Measurements from ENCODE around the gene PFDN2.
A peak's percentile ranks its signal among the peaks of the same experiment; 100 is the strongest.

Gene PFDN2

DNA sequence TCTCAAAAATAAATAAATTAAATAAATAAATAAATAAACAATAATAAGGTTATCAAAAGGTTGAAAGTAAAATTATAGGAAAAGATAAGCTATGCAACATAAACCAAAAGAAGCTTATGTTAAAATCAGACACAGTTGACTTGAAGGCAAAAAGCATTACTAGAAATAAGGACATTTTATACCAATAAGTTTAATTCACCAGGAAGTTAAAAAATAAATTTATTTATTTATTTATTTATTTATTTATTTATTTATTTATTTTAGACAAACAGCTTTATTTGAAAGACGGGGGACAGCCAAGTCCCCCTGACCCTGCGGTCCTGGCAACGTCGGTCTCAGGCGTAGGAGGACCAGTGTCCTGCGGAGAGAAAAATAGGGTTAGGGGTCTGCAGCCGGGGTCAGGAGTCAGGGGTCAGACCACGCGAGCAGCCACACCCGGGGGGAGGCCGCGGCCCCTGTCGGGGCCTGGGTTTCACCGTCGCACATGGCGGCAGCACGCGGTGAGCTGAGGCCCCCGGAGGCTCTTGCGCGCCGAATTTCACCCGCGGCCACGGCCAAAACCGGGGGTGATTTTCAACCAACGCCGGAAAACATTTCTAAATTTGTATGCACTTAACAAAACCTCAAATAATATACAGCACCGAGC lies 23.0 kb upstream of the PFDN2 start:
- TF ChIP-seq EZH2phosphoT487 (IDR thresholded peaks at IDR 0.05; ENCODE audit: low read length) (no peak), EZH2 (optimal IDR thresholded peaks at IDR 0.05; ENCODE audit: low read depth, low read length) (no peak)
- TF ChIP-seq, protein P1, sequence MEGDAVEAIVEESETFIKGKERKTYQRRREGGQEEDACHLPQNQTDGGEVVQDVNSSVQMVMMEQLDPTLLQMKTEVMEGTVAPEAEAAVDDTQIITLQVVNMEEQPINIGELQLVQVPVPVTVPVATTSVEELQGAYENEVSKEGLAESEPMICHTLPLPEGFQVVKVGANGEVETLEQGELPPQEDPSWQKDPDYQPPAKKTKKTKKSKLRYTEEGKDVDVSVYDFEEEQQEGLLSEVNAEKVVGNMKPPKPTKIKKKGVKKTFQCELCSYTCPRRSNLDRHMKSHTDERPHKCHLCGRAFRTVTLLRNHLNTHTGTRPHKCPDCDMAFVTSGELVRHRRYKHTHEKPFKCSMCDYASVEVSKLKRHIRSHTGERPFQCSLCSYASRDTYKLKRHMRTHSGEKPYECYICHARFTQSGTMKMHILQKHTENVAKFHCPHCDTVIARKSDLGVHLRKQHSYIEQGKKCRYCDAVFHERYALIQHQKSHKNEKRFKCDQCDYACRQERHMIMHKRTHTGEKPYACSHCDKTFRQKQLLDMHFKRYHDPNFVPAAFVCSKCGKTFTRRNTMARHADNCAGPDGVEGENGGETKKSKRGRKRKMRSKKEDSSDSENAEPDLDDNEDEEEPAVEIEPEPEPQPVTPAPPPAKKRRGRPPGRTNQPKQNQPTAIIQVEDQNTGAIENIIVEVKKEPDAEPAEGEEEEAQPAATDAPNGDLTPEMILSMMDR (IDR thresholded peaks at IDR 0.05; ENCODE audit: low read length) = no peak
- DNase-seq = no peak
- H3K9me2 ChIP-seq (replicated peaks; ENCODE audit: insufficient read depth, low read length) = no peaks in the 10 kb centered on the region
- H3K27me3 ChIP-seq (replicated peaks; ENCODE audit: insufficient read depth, low read length) = no peaks in the 10 kb centered on the region
- no peak overlapping the region for H3K4me3 ChIP-seq (ENCODE audit: low read length)
- no peak overlapping the region for H3K27ac ChIP-seq (ENCODE audit: low read length)
- H3K79me2 ChIP-seq (ENCODE audit: low read length) = 0 out of 2 replicates have a peak, but pooled peaks cover 7% of the 10 kb centered on the region
- no peak overlapping the region for H3K4me2 ChIP-seq (ENCODE audit: low read depth, low read length)
- H3K36me3 ChIP-seq (replicated peaks; ENCODE audit: insufficient read depth, low read length) = no peaks in the 10 kb centered on the region
- no peaks in the 10 kb centered on the region for H3K4me1 ChIP-seq (ENCODE audit: low read length)
- no peak overlapping the region for H3K9ac ChIP-seq (ENCODE audit: low read length)
- H2AFZ ChIP-seq (ENCODE audit: low read length) = no peak overlapping the region
- no peaks in the 10 kb centered on the region for H3K9me3 ChIP-seq (replicated peaks; ENCODE audit: insufficient read depth, low read length)
- H4K20me1 ChIP-seq (ENCODE audit: insufficient read depth, low read length) = no peaks in the 10 kb centered on the region
- H3F3A ChIP-seq (ENCODE audit: insufficient read depth, low read length) = peaks cover 11% of the 10 kb centered on the region; the same call in 1 of the 2 replicates

DNA sequence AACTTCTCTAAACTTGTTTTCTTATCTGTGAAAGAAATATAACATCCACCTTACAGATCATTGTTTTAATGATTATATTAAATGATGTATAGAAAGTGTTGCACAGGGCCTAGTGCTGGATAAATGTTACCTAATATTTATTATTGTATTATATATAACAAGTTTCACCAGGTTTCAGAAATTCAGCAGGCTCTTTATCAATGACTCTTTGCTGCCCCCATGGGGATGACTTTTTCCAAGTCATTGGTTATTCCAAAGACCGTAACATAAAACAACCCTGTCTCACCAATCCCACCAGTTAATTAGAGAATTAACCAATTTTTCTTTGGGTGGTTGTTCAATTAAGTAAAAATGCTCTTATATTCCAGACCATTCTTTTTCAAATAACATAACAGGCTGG lies 21.9 kb upstream of the PFDN2 start:
- TF ChIP-seq EZH2 (optimal IDR thresholded peaks at IDR 0.05; ENCODE audit: low read depth, low read length) (no peak), EZH2phosphoT487 (IDR thresholded peaks at IDR 0.05; ENCODE audit: low read length) (no peak)
- TF ChIP-seq, protein P1 (IDR thresholded peaks at IDR 0.05; ENCODE audit: low read length) = peak; percentile 56
- Histone ChIP-seq H3K79me2 (ENCODE audit: low read length) (peaks cover 15% of the 10 kb centered on the region), H3K4me1 (ENCODE audit: low read length) (no peaks in the 10 kb centered on the region), H3K27me3 (replicated peaks; ENCODE audit: insufficient read depth, low read length) (no peaks in the 10 kb centered on the region), H3K9me2 (replicated peaks; ENCODE audit: insufficient read depth, low read length) (no peaks in the 10 kb centered on the region), H2AFZ (ENCODE audit: low read length) (no peak overlapping the region), H4K20me1 (ENCODE audit: insufficient read depth, low read length) (no peaks in the 10 kb centered on the region), H3K4me3 (ENCODE audit: low read length) (no peak overlapping the region), H3K9ac (ENCODE audit: low read length) (no peak overlapping the region), H3K36me3 (replicated peaks; ENCODE audit: insufficient read depth, low read length) (no peaks in the 10 kb centered on the region), H3K27ac (ENCODE audit: low read length) (no peak overlapping the region), H3F3A (ENCODE audit: insufficient read depth, low read length) (peaks cover 11% of the 10 kb centered on the region; the same call in 1 of the 2 replicates), H3K4me2 (ENCODE audit: low read depth, low read length) (no peak overlapping the region), H3K9me3 (replicated peaks; ENCODE audit: insufficient read depth, low read length) (no peaks in the 10 kb centered on the region)
- peak; percentile 66 for DNase-seq

DNA sequence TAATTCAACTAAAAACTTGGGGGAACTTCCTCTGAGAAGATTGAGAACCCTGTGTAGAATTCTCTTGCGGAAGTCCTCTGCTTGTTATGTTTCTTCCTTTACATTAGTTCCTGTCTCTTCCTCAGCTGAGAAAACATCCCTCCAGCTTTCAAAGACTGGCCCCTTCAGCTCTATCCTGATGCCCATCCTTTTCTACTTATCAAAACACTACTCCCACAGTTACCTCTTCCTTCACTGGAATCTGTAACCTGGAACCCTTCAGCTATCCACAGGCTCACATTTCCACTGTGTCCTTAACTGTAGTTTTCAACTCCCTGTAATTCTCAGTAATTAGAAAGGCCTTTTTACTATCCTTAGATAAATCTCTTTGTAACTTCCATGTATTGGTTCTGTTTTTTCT lies 20.6 kb upstream of the PFDN2 start:
- H3K27ac ChIP-seq (ENCODE audit: low read length) = no peak overlapping the region
- no peak for DNase-seq
- TF ChIP-seq, protein P1 (IDR thresholded peaks at IDR 0.05; ENCODE audit: low read length) = no peak
- TF ChIP-seq EZH2 (optimal IDR thresholded peaks at IDR 0.05; ENCODE audit: low read depth, low read length) (no peak), EZH2phosphoT487 (IDR thresholded peaks at IDR 0.05; ENCODE audit: low read length) (no peak)

More for the DNA sequence above, 20.6 kb upstream of the PFDN2 start:
- H3K9ac ChIP-seq (ENCODE audit: low read length) = no peak overlapping the region
- H3K27me3 ChIP-seq (replicated peaks; ENCODE audit: insufficient read depth, low read length) = no peaks in the 10 kb centered on the region
- no peak overlapping the region for H3K4me3 ChIP-seq (ENCODE audit: low read length)
- H4K20me1 ChIP-seq (ENCODE audit: insufficient read depth, low read length) = no peaks in the 10 kb centered on the region
- no peak overlapping the region for H3K4me2 ChIP-seq (ENCODE audit: low read depth, low read length)
- no peaks in the 10 kb centered on the region for H3K9me2 ChIP-seq (replicated peaks; ENCODE audit: insufficient read depth, low read length)
- no peaks in the 10 kb centered on the region for H3K36me3 ChIP-seq (replicated peaks; ENCODE audit: insufficient read depth, low read length)
- no peaks in the 10 kb centered on the region for H3K9me3 ChIP-seq (replicated peaks; ENCODE audit: insufficient read depth, low read length)
- H3K79me2 ChIP-seq (ENCODE audit: low read length) = peaks cover 29% of the 10 kb centered on the region
- peaks cover 13% of the 10 kb centered on the region; the same call in 1 of the 2 replicates for H3F3A ChIP-seq (ENCODE audit: insufficient read depth, low read length)
- no peak overlapping the region for H2AFZ ChIP-seq (ENCODE audit: low read length)
- no peaks in the 10 kb centered on the region for H3K4me1 ChIP-seq (ENCODE audit: low read length)

Data from MM.1S (cell line).